Neural cell (in vitro differentiated cells): ENCODE measurements around the gene MEDAG. TPM values are rescaled to one million over a fixed set of nuclear protein-coding genes. Genes with fewer than 3 reads are reported as not detected.

ENCODE experiments used
- H2AFZ ChIP-seq: fragments of 200-600, 300-800 bp; sonication (generic), shearing (Covaris generic); 2 replicates; pipeline ENCODE4 v1.6.0; 2014; ENCODE audit warnings: low read depth, mild to moderate bottlenecking, antibody characterized with exemption, low read length, moderate library complexity
- H3F3A ChIP-seq: fragments of 200-600 bp; shearing (Covaris generic); 2 replicates; pipeline ENCODE4 v1.6.1; 2016; ENCODE audit warnings: mild to moderate bottlenecking, moderate library complexity, mixed read lengths, antibody characterized with exemption, low read length; ENCODE audit not compliant: insufficient read depth, poor library complexity, severe bottlenecking
- H3K27ac ChIP-seq: fragments of 200-600, 300-800 bp; sonication (generic), shearing (Covaris generic); 2 replicates; pipeline ENCODE4 v1.5.1; 2014; ENCODE audit warnings: mild to moderate bottlenecking, low read length, moderate library complexity
- H3K27me3 ChIP-seq: fragments of 300-800, 200-600 bp; sonication (generic), shearing (Covaris generic); 2 replicates; pipeline ENCODE4 v1.6.0; 2014; ENCODE audit warnings: mild to moderate bottlenecking, low read depth, low read length, moderate library complexity; ENCODE audit not compliant: insufficient read depth
- H3K36me3 ChIP-seq: fragments of 300-800, 200-600 bp; sonication (generic), shearing (Covaris generic); 2 replicates; pipeline ENCODE4 v1.5.1; 2014; ENCODE audit warnings: mild to moderate bottlenecking, antibody characterized with exemption, low read length, moderate library complexity; ENCODE audit not compliant: insufficient read depth
- H3K4me2 ChIP-seq: fragments of 300-800, 200-600 bp; sonication (generic), shearing (Covaris generic); 2 replicates; pipeline ENCODE4 v1.6.0; 2014; ENCODE audit warnings: mild to moderate bottlenecking, low read length
- H3K4me3 ChIP-seq: fragments of 300-800, 200-600 bp; sonication (generic), shearing (Covaris generic); 2 replicates; pipeline ENCODE4 v1.5.1; 2014; ENCODE audit warnings: mild to moderate bottlenecking, low read length, moderate library complexity
- H3K79me2 ChIP-seq: fragments of 200-600 bp; shearing (Covaris generic); replicated peaks from 2 replicates; pipeline ENCODE4 v1.6.0; 2014; ENCODE audit warnings: mild to moderate bottlenecking, low read length, moderate library complexity; ENCODE audit not compliant: insufficient read depth
- H3K9ac ChIP-seq: fragments of 300-800, 200-600 bp; sonication (generic), shearing (Covaris generic); 2 replicates; pipeline ENCODE4 v1.6.1; 2016; ENCODE audit warnings: mild to moderate bottlenecking, low read length, mixed read lengths
- H3K9me2 ChIP-seq: fragments of 200-600 bp; shearing (Covaris generic); 2 replicates; pipeline ENCODE4 v1.6.1; 2016; ENCODE audit warnings: mild to moderate bottlenecking, low read length, mixed read lengths; ENCODE audit not compliant: insufficient read depth
- H3K9me3 ChIP-seq: fragments of 200-600, 300-800 bp; sonication (generic), shearing (Covaris generic); 2 replicates; pipeline ENCODE4 v1.6.1; 2016; ENCODE audit warnings: mild to moderate bottlenecking, mixed run types, low read length, moderate library complexity, mixed read lengths
- H4K20me1 ChIP-seq: fragments of 200-600 bp; shearing (Covaris generic); 2 replicates; pipeline ENCODE4 v1.6.1; 2016; ENCODE audit warnings: mild to moderate bottlenecking, mixed run types; ENCODE audit not compliant: insufficient read depth
- EP300 ChIP-seq: fragments of 450-650 bp; conservative IDR thresholded peaks from 2 replicates; pipeline ENCODE4 v1.6.1; 2014; ENCODE audit warnings: antibody characterized with exemption, mild to moderate bottlenecking, moderate library complexity; ENCODE audit not compliant: poor library complexity, severe bottlenecking
- EZH2 ChIP-seq: fragments of 200-600, 300-800 bp; shearing (Covaris generic), sonication (generic); IDR thresholded peaks from 2 replicates; pipeline ENCODE4 v1.6.1; 2014; ENCODE audit warnings: antibody characterized with exemption, low read length, borderline replicate concordance, mild to moderate bottlenecking; ENCODE audit not compliant: insufficient read depth, poor library complexity, severe bottlenecking
- MXI1 ChIP-seq: fragments of 450-650 bp; conservative IDR thresholded peaks from 2 replicates; pipeline ENCODE4 v1.6.1; 2014; ENCODE audit warnings: antibody characterized with exemption, mild to moderate bottlenecking; ENCODE audit not compliant: poor library complexity, severe bottlenecking
- POLR2AphosphoS5 ChIP-seq: IDR thresholded peaks from 2 replicates; pipeline ENCODE4 v1.6.1; 2012
- RAD21 ChIP-seq: fragments of 450-650 bp; conservative IDR thresholded peaks from 2 replicates; pipeline ENCODE4 v1.6.1; 2014; ENCODE audit warnings: antibody characterized with exemption, mild to moderate bottlenecking, moderate library complexity
- REST ChIP-seq: IDR thresholded peaks from 2 replicates; pipeline ENCODE4 v1.6.1; 2012; ENCODE audit warnings: borderline replicate concordance
- SMC3 ChIP-seq: fragments of 450-650 bp; conservative IDR thresholded peaks from 2 replicates; pipeline ENCODE4 v1.6.1; 2014; ENCODE audit warnings: antibody characterized with exemption, mild to moderate bottlenecking, moderate library complexity; ENCODE audit not compliant: poor library complexity
- TAF1 ChIP-seq: IDR thresholded peaks from 2 replicates; pipeline ENCODE4 v1.6.1; 2012; ENCODE audit warnings: low read depth
- polyA plus RNA-seq: library from polyadenylated mRNA; depleted of rRNA; stranded (reverse); fragments of >200 nt; gene quantifications from 2 replicates; pipeline ENCODE4 v1.2.3, GENCODE V29; 2014
- TF ChIP-seq, protein P1 (sequence below): fragments of 450-650 bp; IDR thresholded peaks from 2 replicates; pipeline ENCODE4 v1.5.1; 2014; ENCODE audit warnings: antibody characterized with exemption, mild to moderate bottlenecking, moderate library complexity; ENCODE audit not compliant: poor library complexity, severe bottlenecking

The MEDAG gene
- polyA plus RNA-seq, 1 donor from 2014 or later: not detected

DNA sequence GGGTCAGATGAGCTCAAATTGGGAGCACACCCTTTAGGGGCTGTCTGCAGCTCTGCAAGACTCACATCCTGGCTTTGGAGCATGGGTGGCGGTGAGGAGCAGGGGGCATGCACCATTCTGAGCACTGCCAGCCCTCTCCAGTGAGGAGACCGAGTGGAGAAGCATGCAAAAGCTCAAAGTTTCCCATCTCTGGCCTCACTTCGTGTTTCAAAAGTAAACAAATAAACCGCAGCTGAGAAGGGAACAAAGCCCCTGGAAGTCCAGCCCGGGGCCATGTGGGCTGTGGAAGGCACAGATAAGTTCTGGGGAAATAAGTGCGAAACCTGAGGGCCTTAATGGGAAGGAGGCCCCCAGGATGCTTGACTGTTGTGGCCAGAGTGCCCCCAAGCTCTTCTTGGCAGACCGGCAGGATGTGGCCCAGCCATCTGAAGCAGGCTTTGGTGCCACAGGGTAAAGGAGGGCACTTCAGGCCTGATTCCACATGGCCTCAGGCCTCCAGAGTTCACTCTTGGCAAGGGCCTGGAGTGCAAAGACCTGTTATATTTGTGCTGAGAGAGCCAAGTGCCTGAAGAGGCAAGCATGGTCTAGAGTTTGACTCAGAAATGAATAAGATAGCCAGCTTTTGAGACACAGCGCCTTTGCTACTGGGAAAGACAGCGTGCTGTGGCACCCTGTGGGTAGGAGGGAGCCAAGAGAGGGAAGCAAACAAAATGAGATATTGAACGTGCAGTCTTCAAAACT lies 1.2 kb downstream of the MEDAG start:
- no peak overlapping the region for H3K9ac ChIP-seq
- no peaks in the 10 kb centered on the region for H3K9me3 ChIP-seq
- TF ChIP-seq SMC3 (no peak), POLR2AphosphoS5 (no peak), REST (no peak), EP300 (no peak), MXI1 (no peak), EZH2 (no peak), RAD21 (no peak), TAF1 (no peak)
- TF ChIP-seq, protein P1, sequence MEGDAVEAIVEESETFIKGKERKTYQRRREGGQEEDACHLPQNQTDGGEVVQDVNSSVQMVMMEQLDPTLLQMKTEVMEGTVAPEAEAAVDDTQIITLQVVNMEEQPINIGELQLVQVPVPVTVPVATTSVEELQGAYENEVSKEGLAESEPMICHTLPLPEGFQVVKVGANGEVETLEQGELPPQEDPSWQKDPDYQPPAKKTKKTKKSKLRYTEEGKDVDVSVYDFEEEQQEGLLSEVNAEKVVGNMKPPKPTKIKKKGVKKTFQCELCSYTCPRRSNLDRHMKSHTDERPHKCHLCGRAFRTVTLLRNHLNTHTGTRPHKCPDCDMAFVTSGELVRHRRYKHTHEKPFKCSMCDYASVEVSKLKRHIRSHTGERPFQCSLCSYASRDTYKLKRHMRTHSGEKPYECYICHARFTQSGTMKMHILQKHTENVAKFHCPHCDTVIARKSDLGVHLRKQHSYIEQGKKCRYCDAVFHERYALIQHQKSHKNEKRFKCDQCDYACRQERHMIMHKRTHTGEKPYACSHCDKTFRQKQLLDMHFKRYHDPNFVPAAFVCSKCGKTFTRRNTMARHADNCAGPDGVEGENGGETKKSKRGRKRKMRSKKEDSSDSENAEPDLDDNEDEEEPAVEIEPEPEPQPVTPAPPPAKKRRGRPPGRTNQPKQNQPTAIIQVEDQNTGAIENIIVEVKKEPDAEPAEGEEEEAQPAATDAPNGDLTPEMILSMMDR: no peak
- H3K4me2 ChIP-seq: no peak overlapping the region
- H3K4me3 ChIP-seq: no peak overlapping the region
- H3K36me3 ChIP-seq: no peaks in the 10 kb centered on the region
- H3K9me2 ChIP-seq: no peaks in the 10 kb centered on the region
- H3K27ac ChIP-seq: no peak overlapping the region
- no peaks in the 10 kb centered on the region for H3F3A ChIP-seq
- H3K79me2 ChIP-seq: no peaks in the 10 kb centered on the region
- no peak overlapping the region for H2AFZ ChIP-seq
- no peaks in the 10 kb centered on the region for H3K27me3 ChIP-seq
- no peaks in the 10 kb centered on the region for H4K20me1 ChIP-seq

DNA sequence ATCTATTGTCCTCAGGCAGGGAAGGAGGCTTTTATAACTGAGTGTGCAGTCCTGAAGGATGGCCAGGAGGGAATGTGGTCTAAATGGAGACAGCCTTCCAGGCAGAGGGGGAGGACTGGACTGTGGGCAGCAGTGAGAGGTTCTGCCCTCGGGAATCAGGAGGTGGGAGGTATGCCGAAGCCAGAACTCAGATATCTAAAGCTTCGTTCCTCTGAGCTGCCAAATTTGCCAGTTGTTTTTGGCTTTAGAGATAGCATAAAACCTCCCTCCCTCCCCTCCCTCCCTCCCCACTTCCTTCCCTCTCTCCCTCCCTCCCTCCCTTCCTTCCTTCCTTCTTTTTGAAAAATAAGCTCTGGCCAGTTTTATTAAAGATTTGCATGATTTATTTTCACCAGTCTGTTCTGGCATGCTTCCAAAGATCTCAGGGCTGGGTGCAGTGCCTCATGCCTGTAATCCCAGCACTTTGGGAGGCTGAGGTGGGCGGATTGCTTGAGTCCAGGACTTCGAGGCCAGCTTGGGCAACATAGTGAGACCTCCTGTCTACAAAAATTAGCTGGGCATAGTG lies 2.4 kb downstream of the MEDAG start:
- no peaks in the 10 kb centered on the region for H3K9me2 ChIP-seq
- H3K9me3 ChIP-seq: no peaks in the 10 kb centered on the region
- H3K36me3 ChIP-seq: no peaks in the 10 kb centered on the region
- no peaks in the 10 kb centered on the region for H3K27me3 ChIP-seq
- H3K4me2 ChIP-seq: no peak overlapping the region
- H3K4me3 ChIP-seq: no peak overlapping the region
- no peak overlapping the region for H3K27ac ChIP-seq
- no peak overlapping the region for H3K9ac ChIP-seq
- TF ChIP-seq RAD21 (no peak), REST (no peak), TAF1 (no peak), SMC3 (no peak), POLR2AphosphoS5 (no peak), EP300 (no peak), MXI1 (no peak), EZH2 (no peak)
- TF ChIP-seq, protein P1: no peak
- no peaks in the 10 kb centered on the region for H4K20me1 ChIP-seq
- H3F3A ChIP-seq: no peaks in the 10 kb centered on the region
- H2AFZ ChIP-seq: no peak overlapping the region
- no peaks in the 10 kb centered on the region for H3K79me2 ChIP-seq
